ENCODE data around the gene ARG2. TPM values are rescaled to one million over a fixed set of nuclear protein-coding genes. Genes with fewer than 3 reads are reported as not detected.
"Not testable (repeated sequence)": the region's sequence is repeated elsewhere in the genome, so short reads cannot be mapped to it uniquely, and the experiment has no call there.

The ARG2 gene
- total RNA-seq, 1 experiment from 2014 or later: 91.5 TPM

- DNase-seq (ENCODE audit: low spot score): peak; percentile 79
- in situ Hi-C loops (cut with HindIII; ENCODE audit: low sequenced_read_pairs): no loop called here
Observed at GRCh38 chr14:67583711-67584644, 35.7 kb upstream of the ARG2 start.

GRCh38 chr14:67584978-67585377 is 34.7 kb upstream of the ARG2 start:
- in situ Hi-C loops (cut with HindIII; ENCODE audit: low sequenced_read_pairs): no loop called here
- no peak for DNase-seq (ENCODE audit: low spot score)

- DNase-seq (ENCODE audit: low spot score): no peak
- in situ Hi-C loops (cut with HindIII; ENCODE audit: low sequenced_read_pairs): no loop called here
Observed at GRCh38 chr14:67586369-67586768, 33.4 kb upstream of the ARG2 start.

GRCh38 chr14:67589204-67589770 is 30.4 kb upstream of the ARG2 start:
- DNase-seq (ENCODE audit: low spot score): no peak
- in situ Hi-C loops (cut with HindIII; ENCODE audit: low sequenced_read_pairs): no loop called here

- in situ Hi-C loops (cut with HindIII; ENCODE audit: low sequenced_read_pairs): not testable (repeated sequence)
Observed at GRCh38 chr14:67593650-67594049, 26.1 kb upstream of the ARG2 start.

GRCh38 chr14:67595392-67595791 is 24.3 kb upstream of the ARG2 start:
- in situ Hi-C loops (cut with HindIII; ENCODE audit: low sequenced_read_pairs): no loop called here
- no peak for DNase-seq (ENCODE audit: low spot score)

More at GRCh38 chr14:67593650-67594049, 26.1 kb upstream of the ARG2 start:
- not testable (repeated sequence) for DNase-seq (ENCODE audit: low spot score)

GRCh38 chr14:67599698-67600561 is 19.8 kb upstream of the ARG2 start, which contains the start of gene PIGH:
PIGH (minus strand) TSS chr14:67600268; CDS start chr14:67600203, 65 bp downstream.
- in situ Hi-C loops (cut with HindIII; ENCODE audit: low sequenced_read_pairs): no loop called here
- peak; percentile 88 for DNase-seq (ENCODE audit: low spot score)

- in situ Hi-C loops (cut with HindIII; ENCODE audit: low sequenced_read_pairs); DNase-seq (ENCODE audit: low spot score): not testable (repeated sequence)
Observed at GRCh38 chr14:67600562-67600974, 19.2 kb upstream of the ARG2 start.

- in situ Hi-C loops (cut with HindIII; ENCODE audit: low sequenced_read_pairs): no loop called here
Observed at GRCh38 chr14:67602076-67602475, 17.6 kb upstream of the ARG2 start.

GRCh38 chr14:67602995-67603545 is 16.6 kb upstream of the ARG2 start:
- DNase-seq (ENCODE audit: low spot score): no peak
- in situ Hi-C loops (cut with HindIII; ENCODE audit: low sequenced_read_pairs): no loop called here

More at GRCh38 chr14:67602076-67602475, 17.6 kb upstream of the ARG2 start:
- no peak for DNase-seq (ENCODE audit: low spot score)

- DNase-seq (ENCODE audit: low spot score): no peak
- in situ Hi-C loops (cut with HindIII; ENCODE audit: low sequenced_read_pairs): no loop called here
Observed at GRCh38 chr14:67607646-67608045, 12.1 kb upstream of the ARG2 start.

GRCh38 chr14:67609642-67610310 is 9.9 kb upstream of the ARG2 start:
- in situ Hi-C loops (cut with HindIII; ENCODE audit: low sequenced_read_pairs): no loop called here
- DNase-seq (ENCODE audit: low spot score): no peak

- no peak for DNase-seq (ENCODE audit: low spot score)
- in situ Hi-C loops (cut with HindIII; ENCODE audit: low sequenced_read_pairs): no loop called here
Observed at GRCh38 chr14:67610491-67610890, 9.2 kb upstream of the ARG2 start.

GRCh38 chr14:67618617-67619063 is 1.1 kb upstream of the ARG2 start:
- in situ Hi-C loops (cut with HindIII; ENCODE audit: low sequenced_read_pairs): no loop called here
- peak; percentile 50 for DNase-seq (ENCODE audit: low spot score)

GRCh38 chr14:67620217-67620785 is 581 bp downstream of the ARG2 start:
- in situ Hi-C loops (cut with HindIII; ENCODE audit: low sequenced_read_pairs): no loop called here
- peak; percentile 84 for DNase-seq (ENCODE audit: low spot score)

GRCh38 chr14:67622675-67623074 is 3.0 kb downstream of the ARG2 start:
- in situ Hi-C loops (cut with HindIII; ENCODE audit: low sequenced_read_pairs): no loop called here

GRCh38 chr14:67623114-67623513 is 3.4 kb downstream of the ARG2 start:
- DNase-seq (ENCODE audit: low spot score): no peak
- in situ Hi-C loops (cut with HindIII; ENCODE audit: low sequenced_read_pairs): no loop called here

More at GRCh38 chr14:67622675-67623074, 3.0 kb downstream of the ARG2 start:
- DNase-seq (ENCODE audit: low spot score): peak; percentile 44

- DNase-seq (ENCODE audit: low spot score); in situ Hi-C loops (cut with HindIII; ENCODE audit: low sequenced_read_pairs): not testable (repeated sequence)
Observed at GRCh38 chr14:67626131-67626530, 6.4 kb downstream of the ARG2 start.
